ENCODE results near the gene XPR1. TPM values are rescaled to one million over a fixed set of nuclear protein-coding genes. Genes with fewer than 3 reads are reported as not detected.

The XPR1 gene
- total RNA-seq, 1 donor from 2014 or later, result 25.4 TPM

DNA sequence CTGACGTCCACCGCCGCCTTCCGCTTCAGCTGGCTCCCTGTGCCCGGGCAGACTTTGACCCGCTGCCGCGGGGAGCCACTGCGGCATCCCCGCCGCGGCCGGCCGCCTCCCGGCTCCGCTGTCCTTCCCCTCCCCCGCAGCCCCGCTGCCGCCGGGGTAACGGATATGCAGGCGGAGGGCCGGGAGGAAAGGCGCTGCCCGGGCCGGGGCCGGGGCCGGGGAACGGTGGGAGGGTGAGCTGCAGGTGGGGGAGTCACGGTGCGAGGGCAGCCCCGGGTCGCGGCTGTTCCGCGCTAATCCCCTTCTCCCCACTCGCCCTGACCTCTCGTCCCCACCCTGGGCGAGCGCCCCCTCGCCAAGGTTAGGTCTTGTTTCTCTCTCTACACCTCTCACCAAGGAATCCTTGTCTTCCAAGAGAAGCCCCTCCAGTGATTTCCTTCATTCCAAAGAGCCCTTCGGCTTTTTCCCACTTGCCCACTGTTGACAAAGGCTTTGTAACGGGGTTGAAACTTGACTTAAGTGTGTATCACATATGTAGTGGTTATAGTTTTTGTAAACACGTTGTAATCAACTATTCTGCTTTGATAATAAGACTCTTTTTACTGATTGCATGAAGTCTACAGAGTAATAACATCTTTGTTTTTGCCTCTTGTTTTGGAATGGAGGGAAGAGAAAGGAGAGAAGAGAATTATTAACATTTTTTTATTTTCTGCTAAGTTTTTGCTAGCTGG, 669 bp downstream of the XPR1 start:
- TF ChIP-seq, protein P1, sequence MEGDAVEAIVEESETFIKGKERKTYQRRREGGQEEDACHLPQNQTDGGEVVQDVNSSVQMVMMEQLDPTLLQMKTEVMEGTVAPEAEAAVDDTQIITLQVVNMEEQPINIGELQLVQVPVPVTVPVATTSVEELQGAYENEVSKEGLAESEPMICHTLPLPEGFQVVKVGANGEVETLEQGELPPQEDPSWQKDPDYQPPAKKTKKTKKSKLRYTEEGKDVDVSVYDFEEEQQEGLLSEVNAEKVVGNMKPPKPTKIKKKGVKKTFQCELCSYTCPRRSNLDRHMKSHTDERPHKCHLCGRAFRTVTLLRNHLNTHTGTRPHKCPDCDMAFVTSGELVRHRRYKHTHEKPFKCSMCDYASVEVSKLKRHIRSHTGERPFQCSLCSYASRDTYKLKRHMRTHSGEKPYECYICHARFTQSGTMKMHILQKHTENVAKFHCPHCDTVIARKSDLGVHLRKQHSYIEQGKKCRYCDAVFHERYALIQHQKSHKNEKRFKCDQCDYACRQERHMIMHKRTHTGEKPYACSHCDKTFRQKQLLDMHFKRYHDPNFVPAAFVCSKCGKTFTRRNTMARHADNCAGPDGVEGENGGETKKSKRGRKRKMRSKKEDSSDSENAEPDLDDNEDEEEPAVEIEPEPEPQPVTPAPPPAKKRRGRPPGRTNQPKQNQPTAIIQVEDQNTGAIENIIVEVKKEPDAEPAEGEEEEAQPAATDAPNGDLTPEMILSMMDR (IDR thresholded peaks at IDR 0.05; ENCODE audit: insufficient read depth, low read length, poor library complexity, severe bottlenecking), result peak; percentile 32
- no peak for DNase-seq (ENCODE audit: low read depth)
- H3K36me3 ChIP-seq (ENCODE audit: control insufficient read depth, insufficient read depth, low read length), result no peaks in the 10 kb centered on the region
- peak overlapping the region; percentile 92 for H3K4me3 ChIP-seq (ENCODE audit: low read depth, low read length)
- H3K27me3 ChIP-seq (ENCODE audit: control insufficient read depth, insufficient read depth, low read length), result no peaks in the 10 kb centered on the region

DNA sequence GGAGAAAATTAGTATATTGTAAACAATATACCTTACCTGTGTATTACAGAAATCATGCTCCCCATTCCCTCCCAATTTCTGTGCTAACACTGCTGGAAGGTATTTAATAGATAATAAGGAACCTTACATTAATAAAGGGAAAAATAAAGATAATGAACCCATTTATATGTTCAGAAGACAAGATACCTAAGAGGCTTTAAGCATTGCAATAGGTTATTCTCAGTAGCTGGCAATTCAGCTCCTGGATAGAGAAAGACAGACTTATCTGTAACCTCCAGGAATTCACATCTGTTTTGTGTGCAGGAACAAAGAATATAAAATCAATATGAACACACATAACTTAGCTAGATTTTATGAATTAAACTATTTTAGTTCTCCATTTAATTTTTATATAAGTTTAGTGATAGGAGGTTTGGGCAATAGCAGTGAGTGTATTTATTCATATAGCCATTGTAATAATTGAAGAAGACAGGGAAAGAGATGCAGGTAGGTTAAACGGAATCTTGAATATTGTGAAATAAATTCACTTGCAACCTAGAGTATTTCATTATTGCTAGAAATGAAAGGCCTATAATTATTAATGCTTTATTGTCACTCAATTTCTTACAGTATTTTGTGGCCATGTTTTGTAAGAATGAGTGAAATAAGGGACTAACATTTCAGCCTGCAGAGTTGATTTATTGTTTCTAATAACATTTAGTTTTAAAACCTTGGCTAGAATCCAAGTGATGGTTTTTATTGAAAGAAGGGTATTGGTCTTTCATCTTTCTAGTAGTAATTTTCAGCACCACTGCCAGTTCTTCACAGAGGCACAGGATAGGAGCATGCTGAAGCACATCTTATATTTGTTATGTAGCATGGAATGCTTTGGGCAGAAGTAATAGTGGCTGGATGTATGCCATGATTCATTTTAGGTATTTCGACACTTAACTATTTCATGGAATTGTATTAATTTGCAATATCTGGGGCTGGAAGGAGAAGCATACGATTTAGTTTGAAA, 1.5 kb downstream of the XPR1 start:
- H3K4me3 ChIP-seq (ENCODE audit: low read depth, low read length), result peak overlapping the region; percentile 92
- TF ChIP-seq, protein P1 (IDR thresholded peaks at IDR 0.05; ENCODE audit: insufficient read depth, low read length, poor library complexity, severe bottlenecking), result no peak
- no peak for DNase-seq (ENCODE audit: low read depth)
- H3K36me3 ChIP-seq (ENCODE audit: control insufficient read depth, insufficient read depth, low read length), result no peaks in the 10 kb centered on the region
- H3K27me3 ChIP-seq (ENCODE audit: control insufficient read depth, insufficient read depth, low read length), result no peaks in the 10 kb centered on the region

DNA sequence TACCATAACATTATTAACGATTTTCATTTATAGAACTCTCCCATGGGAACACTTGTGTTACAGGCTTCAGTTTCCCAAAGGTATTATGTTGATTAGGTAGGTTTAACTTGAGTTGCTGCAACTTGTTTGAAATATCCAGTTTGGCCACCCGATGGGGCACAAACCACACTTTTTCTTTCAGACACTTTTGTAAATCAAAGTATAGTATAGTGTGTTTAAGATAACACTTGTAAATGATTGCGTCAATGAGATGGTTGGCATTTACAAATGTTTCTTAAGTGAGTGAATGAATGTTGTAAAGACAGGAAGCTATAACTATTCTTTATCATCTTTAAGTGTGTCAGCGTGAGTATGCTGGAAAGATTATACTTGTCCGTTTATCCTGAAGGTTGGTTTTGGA, 4.3 kb downstream of the XPR1 start:
- Histone ChIP-seq H3K4me3 (ENCODE audit: low read depth, low read length) (no peak overlapping the region), H3K27me3 (ENCODE audit: control insufficient read depth, insufficient read depth, low read length) (no peaks in the 10 kb centered on the region), H3K36me3 (ENCODE audit: control insufficient read depth, insufficient read depth, low read length) (no peaks in the 10 kb centered on the region)
- TF ChIP-seq, protein P1 (IDR thresholded peaks at IDR 0.05; ENCODE audit: insufficient read depth, low read length, poor library complexity, severe bottlenecking), result no peak
- DNase-seq (ENCODE audit: low read depth), result no peak

DNA sequence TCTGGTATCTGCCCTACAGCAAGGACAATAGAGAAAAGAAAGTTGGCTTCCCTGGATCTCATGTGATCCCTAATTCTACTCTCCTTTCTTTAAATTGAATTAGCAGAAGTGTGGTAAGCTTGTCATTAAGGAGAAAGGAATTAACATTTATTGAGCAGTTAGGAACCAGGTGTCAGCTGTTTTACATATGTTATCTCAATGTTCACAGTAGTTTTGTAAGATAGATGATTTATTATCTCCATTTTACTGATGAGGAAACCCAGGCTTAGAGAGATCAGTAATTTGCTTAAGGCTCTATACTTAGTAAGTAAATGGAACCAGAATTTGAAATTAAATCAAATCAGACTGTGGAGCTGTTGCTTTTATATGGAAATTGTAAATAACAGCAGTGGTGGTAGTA, 8.0 kb downstream of the XPR1 start:
- no peak overlapping the region for H3K4me3 ChIP-seq (ENCODE audit: low read depth, low read length)
- H3K36me3 ChIP-seq (ENCODE audit: control insufficient read depth, insufficient read depth, low read length), result no peaks in the 10 kb centered on the region
- DNase-seq (ENCODE audit: low read depth), result no peak
- TF ChIP-seq, protein P1 (IDR thresholded peaks at IDR 0.05; ENCODE audit: insufficient read depth, low read length, poor library complexity, severe bottlenecking), result no peak
- H3K27me3 ChIP-seq (ENCODE audit: control insufficient read depth, insufficient read depth, low read length), result no peaks in the 10 kb centered on the region

DNA sequence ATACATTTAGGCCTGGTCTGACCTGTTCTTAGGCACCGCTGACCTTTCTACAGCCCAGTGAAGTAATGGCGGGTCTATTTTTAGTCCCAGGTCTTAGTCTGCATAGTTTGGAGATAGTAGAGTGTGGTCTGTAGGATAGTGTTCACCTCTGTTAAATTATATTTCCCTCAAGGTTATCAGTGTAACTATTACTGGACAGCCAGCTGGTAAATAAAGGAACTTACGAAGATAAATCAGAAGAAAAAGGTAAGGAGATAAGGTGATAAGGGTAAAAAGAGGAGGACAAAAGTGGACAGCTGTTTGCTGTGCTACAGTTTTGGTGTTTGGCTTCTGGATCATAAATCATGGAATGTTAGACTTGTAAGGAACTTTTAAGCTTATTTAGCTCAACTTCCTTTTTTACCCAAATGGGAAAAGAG, 8.7 kb downstream of the XPR1 start:
- no peak for DNase-seq (ENCODE audit: low read depth)
- TF ChIP-seq, protein P1 (IDR thresholded peaks at IDR 0.05; ENCODE audit: insufficient read depth, low read length, poor library complexity, severe bottlenecking), result no peak
- no peak overlapping the region for H3K4me3 ChIP-seq (ENCODE audit: low read depth, low read length)

More for the DNA sequence above, 8.7 kb downstream of the XPR1 start:
- Histone ChIP-seq H3K36me3 (ENCODE audit: control insufficient read depth, insufficient read depth, low read length) (no peaks in the 10 kb centered on the region), H3K27me3 (ENCODE audit: control insufficient read depth, insufficient read depth, low read length) (no peaks in the 10 kb centered on the region)
